GM18867 (cell line): Measurements from ENCODE around the gene INHBA.

ENCODE experiments used
- ATAC-seq: cut with Tn5 transposase; IDR thresholded peaks from one replicate; pipeline ENCODE4 v1.9.1; 2021; ENCODE audit warnings: mild to moderate bottlenecking, moderate library complexity; ENCODE audit not compliant: unreplicated experiment

Gene INHBA

GRCh38 chr7:41689815-41690214 is 13.1 kb downstream of the INHBA start:
- ATAC-seq, result no peak

GRCh38 chr7:41688906-41689305 is 14.0 kb downstream of the INHBA start:
- ATAC-seq, result no peak

- ATAC-seq, result no peak
Observed at GRCh38 chr7:41688012-41688625, 14.8 kb downstream of the INHBA start.

- ATAC-seq, result no peak
Observed at GRCh38 chr7:41685684-41686083, 17.2 kb downstream of the INHBA start.

- ATAC-seq, result no peak
Observed at GRCh38 chr7:41682422-41682821, 20.5 kb downstream of the INHBA start.

- no peak for ATAC-seq
Observed at GRCh38 chr7:41679566-41679965, 23.3 kb downstream of the INHBA start.

- no peak for ATAC-seq
Observed at GRCh38 chr7:41674505-41675023, 28.3 kb downstream of the INHBA start.

- no peak for ATAC-seq
Observed at GRCh38 chr7:41661596-41661995, 41.3 kb downstream of the INHBA start.

GRCh38 chr7:41659539-41659938 is 43.4 kb downstream of the INHBA start:
- ATAC-seq, result no peak

- no peak for ATAC-seq
Observed at GRCh38 chr7:41656366-41656765, 46.5 kb downstream of the INHBA start.

GRCh38 chr7:41655426-41655825 is 47.5 kb downstream of the INHBA start:
- ATAC-seq, result no peak

- no peak for ATAC-seq
Observed at GRCh38 chr7:41652267-41652666, 50.6 kb downstream of the INHBA start.

- no peak for ATAC-seq
Observed at GRCh38 chr7:41648501-41648900, 54.4 kb downstream of the INHBA start.

GRCh38 chr7:41643616-41644015 is 59.3 kb downstream of the INHBA start:
- no peak for ATAC-seq

GRCh38 chr7:41641665-41642014 is 61.2 kb downstream of the INHBA start:
- ATAC-seq, result no peak

- ATAC-seq, result no peak
Observed at GRCh38 chr7:41641011-41641664, 61.8 kb downstream of the INHBA start.

- ATAC-seq, result no peak
Observed at GRCh38 chr7:41640487-41640886, 62.4 kb downstream of the INHBA start.

- ATAC-seq, result no peak
Observed at GRCh38 chr7:41637049-41637448, 65.8 kb downstream of the INHBA start.
